ENCODE results near the gene SEPTIN5.
"Not testable (repeated sequence)": the region's sequence is repeated elsewhere in the genome, so short reads cannot be mapped to it uniquely, and the experiment has no call there.

Gene SEPTIN5

GRCh38 chr22:19721330-19722177, 7.3 kb downstream of the SEPTIN5 start:
- no peak for DNase-seq

- no peak for DNase-seq
These were observed 8.1 kb downstream of the SEPTIN5 start for GRCh38 chr22:19722178-19722981.

- DNase-seq: no peak
These were observed 8.6 kb downstream of the SEPTIN5 start for GRCh38 chr22:19722982-19723231.

GRCh38 chr22:19723232-19723982, 9.1 kb downstream of the SEPTIN5 start, which contains the start of gene GP1BB:
Gene GP1BB, plus strand, starts transcription at chr22:19723539. Its CDS starts 31 bp downstream, at chr22:19723570.
- no peak for DNase-seq

- DNase-seq: no peak
These were observed 9.9 kb downstream of the SEPTIN5 start for GRCh38 chr22:19723983-19724827.

- no peak for DNase-seq
These were observed 10.8 kb downstream of the SEPTIN5 start for GRCh38 chr22:19724927-19725661.

- DNase-seq: not testable (repeated sequence)
These were observed 11.9 kb downstream of the SEPTIN5 start for GRCh38 chr22:19726064-19726788.

- DNase-seq: no peak
These were observed 13.2 kb downstream of the SEPTIN5 start for GRCh38 chr22:19727310-19728150.

- DNase-seq: no peak
These were observed 14.0 kb downstream of the SEPTIN5 start for GRCh38 chr22:19728271-19728670.

- no peak for DNase-seq
These were observed 14.5 kb downstream of the SEPTIN5 start for GRCh38 chr22:19728836-19729235.

GRCh38 chr22:19729507-19729906, 15.2 kb downstream of the SEPTIN5 start:
- DNase-seq: no peak

- DNase-seq: no peak
These were observed 15.9 kb downstream of the SEPTIN5 start for GRCh38 chr22:19730198-19730597.

- peak; percentile 64 to 90 for DNase-seq
These were observed 16.5 kb downstream of the SEPTIN5 start for GRCh38 chr22:19730655-19731360.

- DNase-seq: no peak
These were observed 17.2 kb downstream of the SEPTIN5 start for GRCh38 chr22:19731361-19732135.

- no peak for DNase-seq
These were observed 18.3 kb downstream of the SEPTIN5 start for GRCh38 chr22:19732403-19733113.

GRCh38 chr22:19733755-19734154, 19.5 kb downstream of the SEPTIN5 start:
- no peak for DNase-seq

- DNase-seq: no peak
These were observed 19.9 kb downstream of the SEPTIN5 start for GRCh38 chr22:19734163-19734562.

GRCh38 chr22:19734837-19735382, 20.6 kb downstream of the SEPTIN5 start:
- DNase-seq: no peak

Measured in NCI-H446 (cell line).